Measurements from ENCODE around the gene IFT52.

Gene IFT52

DNA sequence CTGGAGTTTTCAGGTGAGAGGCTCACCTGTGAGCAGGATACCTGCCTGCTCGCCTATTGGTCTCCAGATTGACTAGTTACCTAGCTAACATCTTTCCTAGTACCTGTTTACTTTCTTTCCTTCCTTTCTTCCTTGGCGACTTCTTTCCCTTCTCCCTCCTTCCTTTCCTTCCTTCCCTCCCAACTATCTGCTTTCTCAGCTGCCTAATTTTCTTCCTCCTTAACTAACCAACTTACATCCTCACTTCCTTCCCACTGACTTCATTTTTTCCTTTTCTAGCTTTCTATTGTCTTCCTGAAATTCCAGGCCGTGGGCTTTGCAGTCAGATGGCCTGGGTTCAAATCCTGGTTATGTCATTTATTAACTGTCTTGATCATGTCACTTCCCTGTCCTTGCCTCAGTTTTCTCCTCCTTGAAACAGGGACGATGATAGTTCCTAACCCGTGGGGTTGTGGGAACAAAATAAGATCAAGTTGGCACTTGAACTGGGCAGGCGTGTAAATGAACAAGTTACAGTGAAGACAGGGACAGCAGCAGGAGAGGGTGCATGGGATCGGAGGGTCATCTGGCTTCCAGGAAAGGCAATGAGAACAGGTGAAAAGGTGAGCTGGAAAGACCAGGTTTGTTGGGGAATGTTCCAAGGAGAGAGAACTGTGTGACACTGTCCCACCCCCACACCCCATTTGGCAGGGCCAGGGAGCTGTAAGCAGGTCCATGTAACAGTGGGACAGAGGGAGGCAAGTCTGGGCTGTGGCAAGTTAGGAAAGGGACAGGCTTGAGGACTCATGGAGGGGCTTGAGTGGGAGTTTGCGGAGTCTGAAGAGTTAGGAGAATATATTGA lies 31.4 kb upstream of the IFT52 start:
- TF ChIP-seq, protein P1, sequence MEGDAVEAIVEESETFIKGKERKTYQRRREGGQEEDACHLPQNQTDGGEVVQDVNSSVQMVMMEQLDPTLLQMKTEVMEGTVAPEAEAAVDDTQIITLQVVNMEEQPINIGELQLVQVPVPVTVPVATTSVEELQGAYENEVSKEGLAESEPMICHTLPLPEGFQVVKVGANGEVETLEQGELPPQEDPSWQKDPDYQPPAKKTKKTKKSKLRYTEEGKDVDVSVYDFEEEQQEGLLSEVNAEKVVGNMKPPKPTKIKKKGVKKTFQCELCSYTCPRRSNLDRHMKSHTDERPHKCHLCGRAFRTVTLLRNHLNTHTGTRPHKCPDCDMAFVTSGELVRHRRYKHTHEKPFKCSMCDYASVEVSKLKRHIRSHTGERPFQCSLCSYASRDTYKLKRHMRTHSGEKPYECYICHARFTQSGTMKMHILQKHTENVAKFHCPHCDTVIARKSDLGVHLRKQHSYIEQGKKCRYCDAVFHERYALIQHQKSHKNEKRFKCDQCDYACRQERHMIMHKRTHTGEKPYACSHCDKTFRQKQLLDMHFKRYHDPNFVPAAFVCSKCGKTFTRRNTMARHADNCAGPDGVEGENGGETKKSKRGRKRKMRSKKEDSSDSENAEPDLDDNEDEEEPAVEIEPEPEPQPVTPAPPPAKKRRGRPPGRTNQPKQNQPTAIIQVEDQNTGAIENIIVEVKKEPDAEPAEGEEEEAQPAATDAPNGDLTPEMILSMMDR (IDR thresholded peaks at IDR 0.05; ENCODE audit: control insufficient read depth, insufficient read depth, low read depth, low read length, missing control alignments): no peak
- no peak overlapping the region for H3K4me3 ChIP-seq (ENCODE audit: control insufficient read depth, low read depth, low read length)
- DNase-seq (ENCODE audit: low read depth): no peak

DNA sequence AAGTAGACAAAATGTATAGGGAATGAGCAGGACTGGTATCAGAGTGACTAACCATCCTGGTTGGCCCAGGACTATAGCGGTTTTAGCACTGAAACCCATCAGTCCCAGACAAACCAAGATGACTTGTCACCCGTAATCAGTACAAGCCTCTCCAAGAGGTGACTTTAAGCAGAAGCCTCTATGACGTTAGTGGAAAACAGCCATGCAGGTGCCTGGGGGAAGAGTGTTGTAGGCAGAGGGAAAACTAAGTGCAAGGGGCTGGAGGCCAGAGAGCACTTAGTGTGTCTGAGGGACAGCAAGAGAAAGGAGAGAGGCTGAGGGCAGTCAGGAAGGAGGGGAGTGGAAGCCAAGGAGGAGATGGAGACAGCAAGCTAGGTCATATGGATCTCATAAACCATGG lies 29.8 kb upstream of the IFT52 start:
- TF ChIP-seq, protein P1 (IDR thresholded peaks at IDR 0.05; ENCODE audit: control insufficient read depth, insufficient read depth, low read depth, low read length, missing control alignments): no peak
- no peak for DNase-seq (ENCODE audit: low read depth)
- no peak overlapping the region for H3K4me3 ChIP-seq (ENCODE audit: control insufficient read depth, low read depth, low read length)

DNA sequence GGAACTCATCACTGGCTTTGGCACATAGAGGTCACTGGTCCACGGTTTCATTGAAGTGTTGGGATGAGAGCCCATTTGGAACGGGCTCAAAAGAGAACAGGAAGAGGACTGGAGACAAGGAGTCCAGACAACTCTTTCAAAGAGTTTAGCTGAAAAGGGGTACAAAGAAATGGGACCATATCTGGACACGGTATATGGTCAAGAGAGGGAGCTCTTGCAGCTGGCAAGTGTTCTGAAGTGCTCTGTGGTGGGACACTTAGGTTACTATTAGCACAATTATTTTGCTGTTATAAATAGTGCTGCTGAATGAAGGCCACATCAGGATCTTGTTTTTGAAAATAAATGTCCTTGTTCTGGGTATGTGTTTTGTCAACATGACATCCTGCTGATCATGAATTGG lies 27.3 kb upstream of the IFT52 start:
- H3K4me3 ChIP-seq (ENCODE audit: control insufficient read depth, low read depth, low read length): no peak overlapping the region
- DNase-seq (ENCODE audit: low read depth): no peak
- TF ChIP-seq, protein P1 (IDR thresholded peaks at IDR 0.05; ENCODE audit: control insufficient read depth, insufficient read depth, low read depth, low read length, missing control alignments): no peak

DNA sequence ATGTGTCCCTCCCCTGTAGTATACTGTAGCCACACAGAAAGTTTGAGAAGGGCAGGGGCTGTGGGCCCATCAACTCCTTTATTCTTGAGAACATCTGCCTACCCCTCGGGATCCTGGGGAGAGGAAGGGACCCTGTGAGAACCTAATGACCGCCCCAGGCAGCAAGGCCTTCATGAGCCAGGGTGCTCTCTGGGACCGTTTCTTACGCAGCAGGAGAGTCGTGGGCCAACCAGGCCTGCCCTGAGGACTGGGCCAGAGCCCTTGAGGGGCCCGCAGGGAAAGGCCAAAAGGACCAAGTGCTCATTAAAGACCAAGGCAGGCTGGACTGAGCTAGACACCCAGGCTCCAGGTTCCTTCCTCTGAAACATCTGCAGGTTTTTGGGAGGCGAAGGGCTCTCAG lies 26.7 kb upstream of the IFT52 start:
- no peak for DNase-seq (ENCODE audit: low read depth)
- TF ChIP-seq, protein P1 (IDR thresholded peaks at IDR 0.05; ENCODE audit: control insufficient read depth, insufficient read depth, low read depth, low read length, missing control alignments): no peak

DNA sequence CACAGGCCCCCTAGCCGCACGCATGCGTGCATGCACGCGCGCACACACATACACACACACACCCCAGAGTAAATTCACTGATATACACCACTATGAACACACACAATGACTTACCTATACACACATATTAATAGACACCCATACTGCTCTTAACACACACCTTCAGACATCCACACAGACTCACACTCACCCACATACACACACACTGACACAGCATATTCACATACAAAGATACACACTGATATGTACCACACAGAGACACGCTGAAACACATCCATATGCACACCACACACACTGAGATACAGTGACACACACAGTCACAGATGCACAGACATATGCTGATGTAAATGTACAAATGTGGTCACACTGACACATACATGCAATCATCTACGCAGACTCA lies 26.3 kb upstream of the IFT52 start:
- no peak overlapping the region for H3K4me3 ChIP-seq (ENCODE audit: control insufficient read depth, low read depth, low read length)
- DNase-seq (ENCODE audit: low read depth): no peak
- TF ChIP-seq, protein P1 (IDR thresholded peaks at IDR 0.05; ENCODE audit: control insufficient read depth, insufficient read depth, low read depth, low read length, missing control alignments): no peak

More for the DNA sequence above, 26.7 kb upstream of the IFT52 start:
- H3K4me3 ChIP-seq (ENCODE audit: control insufficient read depth, low read depth, low read length): no peak overlapping the region

DNA sequence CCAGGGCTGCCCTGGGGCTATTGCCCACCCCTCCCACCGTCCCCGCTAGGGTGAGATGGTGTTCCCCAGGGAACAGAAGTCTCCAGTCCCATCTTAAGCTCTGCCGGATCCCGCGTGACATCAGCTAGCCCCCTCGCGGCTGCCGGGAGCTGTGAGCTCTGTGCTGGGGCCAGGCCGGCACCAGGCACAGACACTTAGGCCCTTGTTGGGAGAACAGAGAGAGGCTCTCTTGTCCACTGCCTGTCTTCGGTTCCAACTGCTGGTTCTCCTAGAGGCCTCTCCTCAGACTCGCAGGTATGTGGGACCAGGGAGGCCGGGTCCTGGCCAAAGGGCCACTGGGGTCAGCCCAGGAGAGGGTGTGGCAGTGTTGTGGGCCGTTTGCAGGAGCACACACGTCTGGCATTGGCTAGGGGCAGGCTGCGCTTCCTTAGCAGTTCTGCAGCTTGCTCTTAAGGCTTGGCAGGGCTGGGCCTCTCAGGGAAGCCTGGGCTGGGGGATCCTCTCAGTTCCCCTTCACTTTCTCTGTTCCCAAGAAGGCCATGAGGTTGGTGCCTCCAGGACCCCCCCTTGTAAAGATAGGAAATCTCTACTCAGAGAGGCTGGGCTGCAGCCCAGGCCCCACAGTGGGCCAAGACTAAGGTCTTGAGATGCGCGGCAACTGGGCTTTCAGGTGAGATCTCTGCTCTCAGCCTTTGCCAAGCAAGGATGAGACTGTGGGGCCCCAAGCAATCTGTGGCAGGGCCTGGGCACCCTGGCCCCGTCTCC lies 25.6 kb upstream of the IFT52 start:
- DNase-seq (ENCODE audit: low read depth): no peak
- TF ChIP-seq, protein P1 (IDR thresholded peaks at IDR 0.05; ENCODE audit: control insufficient read depth, insufficient read depth, low read depth, low read length, missing control alignments): no peak
- no peak overlapping the region for H3K4me3 ChIP-seq (ENCODE audit: control insufficient read depth, low read depth, low read length)

Measured in AG09309 (cell line).